HPDE6-E6E7 (cell line): ENCODE data around the gene TMC5.
"Not testable (repeated sequence)": the region's sequence is repeated elsewhere in the genome, so short reads cannot be mapped to it uniquely, and the experiment has no call there.

Source experiments
- DNase-seq: peaks from one replicate; pipeline ENCODE4 v3.0.0; 2011; ENCODE audit warnings: missing footprints; ENCODE audit errors: extremely low spot score

TMC5 gene

GRCh38 chr16:19397373-19397772, 20.3 kb upstream of the TMC5 start:
- not testable (repeated sequence) for DNase-seq

GRCh38 chr16:19400711-19401110, 17.0 kb upstream of the TMC5 start:
- DNase-seq, result no peak

- DNase-seq, result no peak
Measured at GRCh38 chr16:19406891-19407491, 10.7 kb upstream of the TMC5 start.

GRCh38 chr16:19410435-19411171, 7.1 kb upstream of the TMC5 start:
- peak; percentile 49 for DNase-seq

DNA sequence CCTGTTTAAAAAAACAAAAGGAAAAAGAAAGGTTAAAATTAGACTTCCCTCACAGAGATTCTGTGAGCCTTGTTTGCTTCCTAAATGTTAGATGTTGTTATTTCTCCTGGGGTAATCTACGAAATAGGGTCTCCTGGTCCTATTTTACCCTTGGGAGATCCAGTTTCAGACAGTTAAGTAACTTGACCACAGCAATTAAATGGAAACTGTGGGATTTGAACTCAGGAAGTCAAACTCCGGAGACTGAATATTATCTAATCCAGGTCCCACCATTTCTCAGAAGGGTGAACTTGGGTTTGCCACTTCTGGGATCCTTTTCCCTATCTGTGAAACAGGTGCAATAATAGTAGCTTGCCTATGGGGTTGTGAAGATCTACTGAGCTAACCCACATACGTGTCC, 6.4 kb upstream of the TMC5 start:
- no peak for DNase-seq

DNA sequence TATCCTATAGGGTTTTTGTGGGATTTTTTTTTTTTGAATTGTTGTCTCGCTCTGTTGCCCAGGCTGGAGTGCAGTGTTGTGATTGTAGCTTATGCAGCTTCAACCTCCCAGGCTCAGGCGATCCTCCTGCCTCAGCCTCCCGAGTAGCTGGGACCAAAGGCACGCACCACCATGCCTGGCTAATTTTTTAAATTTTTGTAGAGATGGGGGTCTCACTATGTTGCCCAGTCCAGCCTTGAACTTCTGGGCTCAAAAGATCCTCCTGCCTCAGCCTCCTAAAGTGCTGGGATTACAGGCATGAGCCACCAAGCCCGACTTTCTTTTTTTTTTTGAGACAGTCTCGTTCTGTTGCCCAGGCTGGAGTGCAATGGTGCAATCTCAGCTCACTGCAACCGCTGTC, 5.6 kb upstream of the TMC5 start:
- DNase-seq, result not testable (repeated sequence)

GRCh38 chr16:19415461-19415860, 2.2 kb upstream of the TMC5 start:
- DNase-seq, result no peak

- DNase-seq, result no peak
Measured at GRCh38 chr16:19415918-19416317, 1.8 kb upstream of the TMC5 start.

DNA sequence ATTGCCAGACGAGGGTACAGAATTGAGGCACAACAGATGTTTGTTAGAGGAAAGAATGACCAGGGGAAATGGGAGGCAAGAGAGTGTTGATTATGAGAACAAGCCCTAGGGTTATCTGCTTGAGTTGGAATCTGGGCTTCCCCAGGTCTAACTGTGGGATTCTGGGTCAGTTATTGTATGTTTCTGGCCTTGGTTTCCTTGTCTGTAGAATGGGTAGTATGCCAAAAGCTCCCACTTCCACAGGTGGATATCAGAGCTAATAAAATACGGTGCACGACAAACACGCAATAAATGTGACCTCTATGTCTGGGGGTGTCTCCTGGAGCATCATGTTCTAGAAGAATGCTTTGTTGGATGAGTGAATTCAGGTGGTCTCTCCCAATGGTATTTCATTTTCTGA, 517 bp downstream of the TMC5 start:
- no peak for DNase-seq

GRCh38 chr16:19419698-19420075, 2.0 kb downstream of the TMC5 start:
- DNase-seq, result peak; percentile 92

DNA sequence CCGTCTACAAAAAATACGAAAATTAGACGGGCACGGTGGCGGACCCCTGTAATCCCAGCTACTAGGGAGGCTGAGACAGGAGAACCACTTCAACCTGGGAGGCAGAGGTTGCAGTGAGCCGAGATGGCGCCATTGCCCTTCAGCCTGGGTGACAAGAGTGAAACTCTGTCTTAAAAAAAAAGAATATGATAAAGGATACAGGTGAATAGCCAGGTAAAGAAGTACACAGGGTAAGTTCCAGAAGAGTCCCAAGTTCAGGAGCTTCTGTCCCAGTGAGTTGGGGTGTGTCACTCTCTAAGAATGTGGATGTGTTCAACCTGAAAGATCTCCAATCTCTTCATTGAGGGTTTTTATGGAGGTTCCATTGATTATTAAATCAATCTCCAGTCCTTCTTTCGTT, 6.8 kb downstream of the TMC5 start:
- DNase-seq, result no peak

DNA sequence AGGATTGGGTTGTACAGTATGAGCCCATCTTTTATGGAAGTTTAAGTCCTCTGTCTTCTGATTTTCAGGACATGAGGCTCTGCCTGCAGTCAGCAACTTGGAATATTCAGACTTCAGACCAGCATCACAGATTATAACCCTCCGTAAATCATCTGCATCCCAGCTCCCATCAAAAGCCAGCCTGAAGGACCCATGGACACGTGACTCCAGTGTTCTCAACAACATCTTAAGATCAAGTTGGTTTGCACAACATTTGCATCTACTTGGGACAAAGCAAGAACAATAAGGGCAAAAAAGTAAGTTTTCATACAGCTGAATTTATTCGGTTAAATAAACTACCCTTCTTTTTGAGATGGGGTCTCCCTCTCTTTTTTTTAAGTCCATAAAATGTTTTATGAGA, 12.7 kb downstream of the TMC5 start:
- DNase-seq, result no peak

DNA sequence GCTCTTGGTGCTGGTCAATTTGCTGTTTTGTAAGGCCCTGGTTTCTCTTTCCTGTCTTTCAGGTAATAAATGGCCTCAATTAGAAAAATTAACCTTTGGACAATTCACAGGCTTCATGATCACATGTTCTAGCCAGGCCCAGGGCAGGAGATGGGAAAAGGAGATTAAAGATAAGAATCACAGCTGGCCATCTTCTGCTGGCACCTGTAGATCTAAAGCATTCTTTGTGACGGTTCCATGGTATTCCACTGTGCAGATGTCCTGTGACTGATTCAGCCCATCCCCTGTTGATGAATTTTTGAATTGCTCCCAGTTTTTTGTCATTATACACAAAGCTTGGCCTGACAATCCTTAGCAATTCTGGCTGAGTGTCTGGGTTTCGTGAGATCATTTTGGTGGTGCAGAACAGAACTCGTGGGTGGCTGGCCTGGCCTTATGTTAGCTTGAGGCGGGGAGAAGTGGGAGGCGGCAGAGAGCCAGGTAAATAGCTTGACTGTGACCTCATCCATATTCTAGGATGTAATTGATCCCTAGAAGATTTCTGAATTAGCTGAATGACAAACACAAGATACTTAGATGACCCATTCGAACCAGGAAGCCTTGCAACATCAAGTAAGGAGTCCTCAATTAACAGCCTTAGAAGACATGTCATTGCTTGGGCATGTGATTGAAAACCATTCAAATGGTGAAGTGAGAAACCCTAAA, 14.1 kb downstream of the TMC5 start:
- DNase-seq, result no peak

DNA sequence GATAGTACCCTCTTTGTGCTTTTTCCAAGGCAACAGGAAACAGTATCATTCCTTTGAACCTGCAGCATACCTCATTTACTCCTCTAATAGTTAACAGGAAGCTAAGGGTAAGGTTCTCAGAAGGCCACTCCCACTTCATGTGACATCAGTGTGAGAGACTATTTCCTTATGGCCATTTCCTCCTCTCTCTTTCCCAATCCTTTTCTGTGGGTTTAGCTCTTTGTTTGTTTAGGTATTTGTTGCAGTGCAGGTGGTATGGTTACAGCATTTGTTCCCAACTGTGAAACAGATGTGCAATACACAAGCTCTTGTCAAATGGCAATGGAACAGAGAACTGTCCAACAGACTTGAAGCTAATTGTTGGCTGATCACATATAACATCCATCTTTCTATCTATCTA, 14.7 kb downstream of the TMC5 start:
- peak; percentile 39 for DNase-seq

- DNase-seq, result no peak
Measured at GRCh38 chr16:19434584-19434983, 16.9 kb downstream of the TMC5 start.

DNA sequence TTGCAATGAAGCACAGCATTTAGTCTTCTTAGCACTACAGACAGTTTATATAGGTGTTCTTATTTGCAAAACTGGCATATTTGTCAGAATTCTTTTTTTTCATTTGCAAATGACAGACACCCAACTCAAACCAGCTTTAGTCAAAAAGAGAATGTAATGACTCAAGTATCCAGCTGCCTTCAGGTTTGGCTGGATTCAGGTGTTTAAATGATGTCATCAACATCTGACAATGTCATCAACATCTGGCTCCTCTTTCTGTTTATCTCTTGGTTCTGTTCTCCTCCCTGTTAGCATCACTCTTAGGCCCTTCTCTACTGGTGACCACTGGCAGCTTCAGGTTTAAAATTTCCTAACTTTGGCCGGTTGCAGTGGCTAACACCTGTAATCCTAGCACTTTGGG, 18.9 kb downstream of the TMC5 start:
- DNase-seq, result no peak

GRCh38 chr16:19437280-19437679, 19.6 kb downstream of the TMC5 start:
- DNase-seq, result no peak

- no peak for DNase-seq
Measured at GRCh38 chr16:19438739-19439138, 21.1 kb downstream of the TMC5 start.

GRCh38 chr16:19439483-19439882, 21.8 kb downstream of the TMC5 start:
- no peak for DNase-seq

DNA sequence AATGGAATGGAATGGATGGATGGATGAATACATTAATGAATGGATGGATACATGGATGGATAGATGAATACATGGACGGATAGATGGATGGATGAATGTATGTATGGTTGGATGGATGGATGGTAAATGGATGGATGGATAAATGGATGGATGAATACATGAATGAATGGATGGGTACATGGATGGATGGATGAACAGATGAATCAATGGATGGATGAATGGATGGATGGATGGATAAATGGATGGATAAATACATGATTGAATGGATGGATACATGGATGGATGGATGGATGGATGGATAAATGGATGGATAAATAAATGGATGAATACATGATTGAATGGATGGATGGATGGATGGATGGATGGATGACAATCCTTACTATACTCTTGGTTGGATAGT, 26.0 kb downstream of the TMC5 start:
- no peak for DNase-seq

GRCh38 chr16:19446300-19446846, 28.7 kb downstream of the TMC5 start:
- no peak for DNase-seq

- no peak for DNase-seq
Measured at GRCh38 chr16:19446886-19447285, 29.2 kb downstream of the TMC5 start.

DNA sequence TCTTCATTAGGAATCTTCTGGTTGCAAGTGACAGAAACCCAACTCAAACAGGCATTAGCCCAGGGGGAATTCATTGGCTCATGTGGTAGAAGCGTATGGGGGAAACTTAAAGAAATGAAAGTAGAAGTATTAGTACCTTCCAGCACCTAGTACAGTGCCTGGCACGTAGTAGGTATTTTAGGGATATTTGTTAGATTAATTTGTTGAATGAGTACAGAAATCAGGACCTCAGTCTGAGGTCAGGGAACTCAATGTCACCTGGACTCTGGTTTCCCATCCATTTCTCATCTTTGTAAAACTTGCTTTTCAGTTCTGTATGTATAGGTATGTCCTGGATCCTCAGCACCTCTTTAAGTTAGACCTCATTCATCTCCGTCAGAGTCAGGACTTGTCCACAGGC, 32.5 kb downstream of the TMC5 start:
- no peak for DNase-seq
